Chondrocyte (in vitro differentiated cells): ENCODE data around the gene SPHKAP. TPM values are rescaled to one million over a fixed set of nuclear protein-coding genes. Genes with fewer than 3 reads are reported as not detected.

Source experiments
- DNase-seq: peaks from one replicate; pipeline ENCODE4 v3.0.0; 2021; ENCODE audit warnings: mixed read lengths, low spot score
- H3K27ac Mint-ChIP-seq: one replicate; pipeline ENCODE4 v1.8.0; 2021; ENCODE audit warnings: mild to moderate bottlenecking, moderate library complexity, mixed read lengths; ENCODE audit not compliant: unreplicated experiment
- H3K27me3 Mint-ChIP-seq: 2 replicates; pipeline ENCODE4 v1.8.0; 2021; ENCODE audit warnings: low read depth, mixed read lengths
- H3K36me3 Mint-ChIP-seq: 2 replicates; pipeline ENCODE4 v1.8.0; 2021; ENCODE audit warnings: low read depth, mixed read lengths
- H3K4me1 Mint-ChIP-seq: 2 replicates; pipeline ENCODE4 v1.8.0; 2021; ENCODE audit warnings: low read depth, mild to moderate bottlenecking, mixed read lengths
- H3K4me3 Mint-ChIP-seq: one replicate; pipeline ENCODE4 v1.8.0; 2021; ENCODE audit warnings: mild to moderate bottlenecking, moderate library complexity, mixed read lengths; ENCODE audit not compliant: unreplicated experiment
- H3K9me3 Mint-ChIP-seq: 2 replicates; pipeline ENCODE4 v1.8.0; 2021; ENCODE audit warnings: low read depth, mixed read lengths
- total RNA-seq: library from RNA; stranded (reverse); gene quantifications from 3 replicates; pipeline ENCODE4 v1.2.1, GENCODE V29; 2021
- TF ChIP-seq, protein P1 (sequence below): fragments of 200-600 bp; sonication (generic); IDR thresholded peaks from 2 replicates; pipeline ENCODE4 v1.5.0; 2021; ENCODE audit warnings: antibody characterized with exemption, mild to moderate bottlenecking, moderate library complexity

Gene SPHKAP
- total RNA-seq, 1 donor from 2014 or later: not detected

DNA sequence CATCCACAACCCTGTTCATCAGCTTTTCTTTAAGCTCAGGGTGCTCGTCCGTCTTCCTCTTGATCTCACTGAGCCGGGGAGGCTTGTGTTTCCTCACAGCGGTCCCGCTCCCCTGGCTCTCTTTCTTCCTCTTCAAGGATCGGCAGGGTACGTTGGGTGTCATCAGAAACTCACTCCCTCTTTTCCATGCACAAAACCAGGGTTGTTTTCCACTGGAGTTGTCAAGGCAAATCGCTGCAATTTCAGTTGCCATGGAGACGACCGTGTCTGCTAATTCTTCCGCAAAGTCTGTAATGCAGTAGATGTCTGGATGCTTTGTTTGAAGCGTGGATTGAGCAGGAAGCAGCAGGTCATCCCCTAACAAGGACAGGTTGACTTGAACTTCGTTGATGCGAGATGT, 163.7 kb downstream of the SPHKAP start:
- H3K27me3 Mint-ChIP-seq: no peaks in the 10 kb centered on the region
- no peaks in the 10 kb centered on the region for H3K36me3 Mint-ChIP-seq
- no peak overlapping the region for H3K4me3 Mint-ChIP-seq
- peaks cover 17% of the 10 kb centered on the region for H3K9me3 Mint-ChIP-seq
- no peak overlapping the region for H3K27ac Mint-ChIP-seq
- TF ChIP-seq, protein P1, sequence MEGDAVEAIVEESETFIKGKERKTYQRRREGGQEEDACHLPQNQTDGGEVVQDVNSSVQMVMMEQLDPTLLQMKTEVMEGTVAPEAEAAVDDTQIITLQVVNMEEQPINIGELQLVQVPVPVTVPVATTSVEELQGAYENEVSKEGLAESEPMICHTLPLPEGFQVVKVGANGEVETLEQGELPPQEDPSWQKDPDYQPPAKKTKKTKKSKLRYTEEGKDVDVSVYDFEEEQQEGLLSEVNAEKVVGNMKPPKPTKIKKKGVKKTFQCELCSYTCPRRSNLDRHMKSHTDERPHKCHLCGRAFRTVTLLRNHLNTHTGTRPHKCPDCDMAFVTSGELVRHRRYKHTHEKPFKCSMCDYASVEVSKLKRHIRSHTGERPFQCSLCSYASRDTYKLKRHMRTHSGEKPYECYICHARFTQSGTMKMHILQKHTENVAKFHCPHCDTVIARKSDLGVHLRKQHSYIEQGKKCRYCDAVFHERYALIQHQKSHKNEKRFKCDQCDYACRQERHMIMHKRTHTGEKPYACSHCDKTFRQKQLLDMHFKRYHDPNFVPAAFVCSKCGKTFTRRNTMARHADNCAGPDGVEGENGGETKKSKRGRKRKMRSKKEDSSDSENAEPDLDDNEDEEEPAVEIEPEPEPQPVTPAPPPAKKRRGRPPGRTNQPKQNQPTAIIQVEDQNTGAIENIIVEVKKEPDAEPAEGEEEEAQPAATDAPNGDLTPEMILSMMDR: no peak
- DNase-seq: no peak
- H3K4me1 Mint-ChIP-seq: no peaks in the 10 kb centered on the region

DNA sequence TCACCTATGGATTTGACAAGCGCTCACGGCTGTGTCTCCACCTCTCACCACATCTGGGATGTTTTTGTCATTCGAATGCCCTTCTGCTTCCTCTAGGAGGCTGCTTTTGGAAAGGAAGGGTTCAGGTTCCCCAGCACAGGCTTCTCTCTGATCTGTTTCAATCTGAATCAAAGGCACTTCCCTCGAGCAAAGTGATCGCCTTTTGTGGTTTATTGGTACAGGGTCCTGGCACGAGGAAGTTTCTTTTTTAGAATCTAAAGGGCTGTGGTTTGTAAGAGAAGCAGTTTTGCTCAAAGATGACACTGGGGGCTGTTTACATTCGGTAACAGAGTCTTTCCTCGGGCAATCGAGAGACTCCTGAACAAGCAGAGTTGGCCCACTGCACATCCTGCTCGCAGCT, 165.1 kb downstream of the SPHKAP start:
- Mint-ChIP-seq H3K27me3 (no peaks in the 10 kb centered on the region), H3K9me3 (peaks cover 16% of the 10 kb centered on the region), H3K36me3 (no peaks in the 10 kb centered on the region), H3K4me1 (no peaks in the 10 kb centered on the region), H3K27ac (no peak overlapping the region), H3K4me3 (no peak overlapping the region)
- TF ChIP-seq, protein P1: no peak
- DNase-seq: no peak

DNA sequence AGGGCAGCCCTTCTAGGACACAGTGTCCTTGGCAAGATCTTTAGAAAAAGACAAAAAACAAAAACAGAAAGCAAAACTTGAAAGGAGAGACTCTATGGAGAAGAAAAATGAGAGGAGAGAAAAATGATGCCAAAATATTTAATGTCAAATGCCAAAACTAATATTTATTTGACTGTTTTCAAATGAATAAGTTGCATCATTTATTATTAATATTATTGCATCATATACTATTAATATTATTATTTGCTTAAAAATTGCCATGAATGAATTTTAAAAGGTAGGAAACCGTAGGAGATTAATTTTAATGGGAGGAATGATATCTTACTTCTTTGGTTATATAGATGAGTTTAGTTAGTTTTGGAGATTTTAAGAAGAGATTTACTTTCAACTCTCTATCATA, 165.7 kb downstream of the SPHKAP start:
- DNase-seq: no peak
- Mint-ChIP-seq H3K4me1 (no peaks in the 10 kb centered on the region), H3K4me3 (no peak overlapping the region), H3K27me3 (no peaks in the 10 kb centered on the region), H3K36me3 (no peaks in the 10 kb centered on the region), H3K9me3 (peaks cover 16% of the 10 kb centered on the region), H3K27ac (no peak overlapping the region)
- TF ChIP-seq, protein P1: no peak

DNA sequence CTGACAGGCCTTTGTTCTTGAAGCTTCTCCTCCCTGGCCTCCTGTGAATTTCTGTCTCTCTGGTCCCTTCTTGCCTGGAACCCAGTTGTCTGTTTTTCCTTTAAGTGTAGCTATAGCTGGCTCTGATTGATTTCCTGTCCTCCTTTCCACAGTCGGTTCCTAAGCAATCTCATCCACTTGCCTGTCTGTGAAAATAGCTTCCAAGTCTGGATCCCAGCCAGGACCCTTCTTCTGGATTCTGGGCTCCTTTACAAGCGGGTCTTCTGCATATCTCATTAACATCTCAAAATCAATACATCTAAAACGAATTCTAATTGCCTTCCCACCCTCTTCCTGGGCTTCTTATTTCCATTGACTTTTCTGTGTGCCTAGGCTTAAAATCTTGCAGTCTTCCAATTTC, 185.1 kb downstream of the SPHKAP start:
- Mint-ChIP-seq H3K27ac (no peak overlapping the region), H3K4me1 (no peaks in the 10 kb centered on the region), H3K9me3 (peaks cover 8% of the 10 kb centered on the region), H3K36me3 (no peaks in the 10 kb centered on the region), H3K27me3 (no peaks in the 10 kb centered on the region), H3K4me3 (no peak overlapping the region)
- no peak for DNase-seq
- TF ChIP-seq, protein P1: no peak

DNA sequence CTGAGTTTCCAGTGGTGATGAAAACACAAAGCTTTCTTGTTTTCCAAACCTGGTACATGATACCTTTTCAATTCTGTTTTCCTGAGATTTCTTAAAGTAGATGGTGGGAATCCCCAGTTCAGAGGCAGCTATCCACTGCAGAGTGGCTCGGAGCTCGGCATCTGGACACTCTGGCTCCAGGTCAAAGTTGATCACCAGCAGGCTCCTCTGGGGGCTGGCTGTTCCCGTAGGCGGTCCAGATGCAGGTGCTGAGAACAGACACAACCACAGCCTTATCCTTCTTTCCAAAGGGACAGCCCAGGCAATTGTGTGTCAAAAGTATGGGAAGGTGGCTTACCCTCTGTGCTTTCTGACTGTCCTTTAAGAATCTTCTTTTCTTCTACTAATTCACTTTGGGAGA, 190.6 kb downstream of the SPHKAP start:
- no peak overlapping the region for H3K4me3 Mint-ChIP-seq
- no peaks in the 10 kb centered on the region for H3K4me1 Mint-ChIP-seq
- no peak for DNase-seq
- no peak overlapping the region for H3K27ac Mint-ChIP-seq
- peaks cover 1% of the 10 kb centered on the region for H3K27me3 Mint-ChIP-seq
- H3K9me3 Mint-ChIP-seq: peaks cover 8% of the 10 kb centered on the region
- H3K36me3 Mint-ChIP-seq: no peaks in the 10 kb centered on the region
- TF ChIP-seq, protein P1: no peak
